K562 (cell line): Measurements from ENCODE around the gene UBE2J2. TPM values are rescaled to one million over a fixed set of nuclear protein-coding genes. Genes with fewer than 3 reads are reported as not detected.

Experiments used
- ESRRA ChIP-seq: fragments of 450-650 bp; IDR thresholded peaks from 2 replicates; pipeline ENCODE4 v1.6.1; 2014; ENCODE audit warnings: low read depth, mild to moderate bottlenecking, moderate library complexity, borderline replicate concordance
- HDAC6 ChIP-seq: IDR thresholded peaks from 2 replicates; pipeline ENCODE4 v1.6.1; 2012; ENCODE audit warnings: low read depth, mild to moderate bottlenecking, control low read depth, inconsistent platforms, low read length, moderate library complexity
- SAFB2 ChIP-seq: fragments of 200-400 bp; formaldehyde crosslinking; IDR thresholded peaks from 2 replicates; pipeline ENCODE4 v1.6.1; 2018; ENCODE audit warnings: borderline replicate concordance, low read length, low read depth, moderate library complexity; ENCODE audit not compliant: severe bottlenecking
- XRCC5 ChIP-seq: fragments of 200-400 bp; formaldehyde crosslinking; IDR thresholded peaks from 2 replicates; pipeline ENCODE4 v1.6.1; 2017; ENCODE audit warnings: low read depth, mild to moderate bottlenecking, low read length
- ZNF778 ChIP-seq: fragments of 450-650 bp; formaldehyde crosslinking; IDR thresholded peaks from 2 replicates; pipeline ENCODE4 v1.4.0; 2020; ENCODE audit warnings: mild to moderate bottlenecking, moderate library complexity
- polyA plus RNA-seq, 8 experiments: library from polyadenylated mRNA; depleted of rRNA in 4 of 8; stranded (reverse) in 5 of 8; unstranded in 3 of 8; fragments of >200 nt; fragmentation: Nextera tagmentation in 2 of 8; fragmentation: Illumina TruSeq in 1 of 8; extraction: Ambion mirVana in 2 of 8; extraction: Trizol in 1 of 8; gene quantifications; 2 replicates each; pipeline versions ENCODE4 v1.2.1 to v1.2.3, GENCODE V29; 2011 to 2014; ENCODE audit warnings: inconsistent platforms in 1 of 8, missing spikeins in 1 of 8
- total RNA-seq, 7 experiments: library from RNA; depleted of rRNA in 6 of 7; stranded (reverse); fragments of >200 nt in 6 of 7; fragmentation: Illumina TruSeq in 2 of 7; extraction: Trizol in 2 of 7; gene quantifications; 2 replicates each; pipeline versions ENCODE4 v1.2.1 to v1.2.3, GENCODE V29; 2011 to 2021; ENCODE audit warnings: low replicate concordance in 1 of 7
- TF ChIP-seq, protein P1 (sequence below): sonication (generic); formaldehyde crosslinking; IDR thresholded peaks from 2 replicates; pipeline ENCODE4 v1.8.0; 2022; ENCODE audit warnings: missing genetic modification reagents, mild to moderate bottlenecking, borderline replicate concordance

Gene UBE2J2
- total and polyA plus RNA-seq, 9 of the 15 experiments (the other 6 are each of a cell fraction or from before 2014, with no cell fraction given), result 0.93 to 112 (median 75.5) TPM

DNA sequence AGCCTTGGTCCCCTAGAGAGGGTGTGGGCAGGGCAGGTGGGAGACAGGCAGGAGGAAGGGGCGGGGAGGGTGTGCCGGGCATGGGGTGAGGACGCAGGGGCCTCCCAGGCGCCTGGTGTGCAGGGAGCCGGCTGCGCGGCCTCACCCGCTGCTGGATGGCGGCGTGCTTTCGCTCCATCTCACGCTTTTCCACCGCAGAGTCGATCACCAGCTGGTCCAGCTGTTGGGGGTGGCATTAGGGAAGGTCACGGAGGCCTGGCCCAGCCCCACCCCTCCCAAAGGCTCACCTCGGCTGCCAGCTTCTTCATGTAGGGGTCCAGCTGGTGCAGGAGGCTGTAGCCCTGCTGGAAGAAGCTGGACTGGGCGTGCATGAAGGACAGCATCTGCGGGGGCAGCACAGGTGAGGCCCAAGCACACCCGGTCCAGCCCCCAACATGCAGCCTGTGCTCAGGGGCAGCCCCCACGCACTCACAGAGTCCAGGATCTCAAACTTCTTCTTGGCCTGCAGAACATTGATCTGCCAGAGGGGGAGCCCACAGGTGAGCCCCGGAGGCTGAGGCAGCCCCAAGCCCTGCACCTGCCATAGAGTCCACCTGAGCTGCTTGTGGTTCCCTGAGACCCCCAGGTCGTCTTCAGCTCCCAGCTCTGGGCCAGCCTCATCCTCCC is 26.2 kb upstream of the UBE2J2 start (continued):
- TF ChIP-seq, protein P1, sequence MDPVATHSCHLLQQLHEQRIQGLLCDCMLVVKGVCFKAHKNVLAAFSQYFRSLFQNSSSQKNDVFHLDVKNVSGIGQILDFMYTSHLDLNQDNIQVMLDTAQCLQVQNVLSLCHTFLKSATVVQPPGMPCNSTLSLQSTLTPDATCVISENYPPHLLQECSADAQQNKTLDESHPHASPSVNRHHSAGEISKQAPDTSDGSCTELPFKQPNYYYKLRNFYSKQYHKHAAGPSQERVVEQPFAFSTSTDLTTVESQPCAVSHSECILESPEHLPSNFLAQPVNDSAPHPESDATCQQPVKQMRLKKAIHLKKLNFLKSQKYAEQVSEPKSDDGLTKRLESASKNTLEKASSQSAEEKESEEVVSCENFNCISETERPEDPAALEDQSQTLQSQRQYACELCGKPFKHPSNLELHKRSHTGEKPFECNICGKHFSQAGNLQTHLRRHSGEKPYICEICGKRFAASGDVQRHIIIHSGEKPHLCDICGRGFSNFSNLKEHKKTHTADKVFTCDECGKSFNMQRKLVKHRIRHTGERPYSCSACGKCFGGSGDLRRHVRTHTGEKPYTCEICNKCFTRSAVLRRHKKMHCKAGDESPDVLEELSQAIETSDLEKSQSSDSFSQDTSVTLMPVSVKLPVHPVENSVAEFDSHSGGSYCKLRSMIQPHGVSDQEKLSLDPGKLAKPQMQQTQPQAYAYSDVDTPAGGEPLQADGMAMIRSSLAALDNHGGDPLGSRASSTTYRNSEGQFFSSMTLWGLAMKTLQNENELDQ (CRISPR knock-in tag), result no peak
- TF ChIP-seq XRCC5 (peak; percentile 45), ESRRA (no peak), HDAC6 (no peak), ZNF778 (no peak), SAFB2 (no peak)
